Right atrium auricular region (tissue), 2 donors: ENCODE results near the gene CCDC149. TPM values are rescaled to one million over a fixed set of nuclear protein-coding genes. Genes with fewer than 3 reads are reported as not detected.

ENCODE experiments used
- DNase-seq: peaks from one replicate; pipeline ENCODE4 v3.0.0-alpha.2; 2019; ENCODE audit warnings: low spot score
- H3K27ac ChIP-seq, 2 donors: fragments of 200-600 bp; sonication (generic); 1 replicate in 1 of 2; 2 replicates in 1 of 2; pipeline ENCODE4 v1.5.1; 2016 to 2019
- H3K27me3 ChIP-seq, 2 donors: fragments of 200-600 bp; sonication (generic); one replicate each; pipeline versions ENCODE4 v1.5.1 to v1.6.0; 2017 to 2019
- H3K36me3 ChIP-seq: fragments of 200-600 bp; sonication (generic); one replicate; pipeline ENCODE4 v1.5.1; 2016
- H3K4me1 ChIP-seq, 2 donors: fragments of 200-600 bp; sonication (generic); one replicate each; pipeline versions ENCODE4 v1.5.1 to v1.6.0; 2017 to 2019
- H3K4me3 ChIP-seq, 2 donors: fragments of 200-600 bp; sonication (generic); 1 replicate in 1 of 2; 2 replicates in 1 of 2; pipeline ENCODE4 v1.5.1; 2017 to 2019; ENCODE audit warnings: mild to moderate bottlenecking in 1 of 2, moderate library complexity in 1 of 2
- H3K9me3 ChIP-seq, 2 donors: fragments of 200-600 bp; sonication (generic); one replicate each; pipeline ENCODE4 v1.5.1; 2019
- CTCF ChIP-seq, 2 donors: fragments of 200-600 bp; sonication (generic); IDR thresholded peaks; one replicate each; pipeline ENCODE4 v1.5.1; 2019; ENCODE audit warnings: antibody characterized with exemption in 2 of 2
- total RNA-seq, 2 donors: library from RNA; depleted of rRNA; stranded (reverse); fragments of >200 nt; gene quantifications; one replicate each; pipeline ENCODE4 v1.1.0, GENCODE V29; 2016

The CCDC149 gene
- total RNA-seq, 2 donors from 2014 or later = 6.7 to 7.0 TPM

GRCh38 chr4:24887881-24888430 lies 24.9 kb downstream of the CCDC149 start:
- H3K9me3 ChIP-seq = no peaks in the 10 kb centered on the region
- H3K4me3 ChIP-seq = no peak overlapping the region
- no peak overlapping the region for H3K27ac ChIP-seq
- no peak for TF ChIP-seq CTCF (IDR thresholded peaks at IDR 0.05)
- no peaks in the 10 kb centered on the region for H3K36me3 ChIP-seq
- DNase-seq = no peak
- no peaks in the 10 kb centered on the region for H3K27me3 ChIP-seq
- no peaks in the 10 kb centered on the region for H3K4me1 ChIP-seq

- DNase-seq = no peak
- Histone ChIP-seq H3K9me3 (no peaks in the 10 kb centered on the region), H3K27ac (no peak overlapping the region), H3K4me3 (no peak overlapping the region), H3K36me3 (no peaks in the 10 kb centered on the region), H3K4me1 (no peaks in the 10 kb centered on the region), H3K27me3 (no peaks in the 10 kb centered on the region)
- TF ChIP-seq CTCF (IDR thresholded peaks at IDR 0.05) = no peak
These were observed 26.2 kb downstream of the CCDC149 start for GRCh38 chr4:24886596-24886995.

GRCh38 chr4:24885342-24885741 lies 27.5 kb downstream of the CCDC149 start:
- no peak overlapping the region for H3K4me3 ChIP-seq
- no peaks in the 10 kb centered on the region for H3K27me3 ChIP-seq
- DNase-seq = no peak

GRCh38 chr4:24884902-24885301 lies 27.9 kb downstream of the CCDC149 start:
- H3K27me3 ChIP-seq = no peaks in the 10 kb centered on the region
- no peaks in the 10 kb centered on the region for H3K9me3 ChIP-seq
- no peaks in the 10 kb centered on the region for H3K4me1 ChIP-seq
- no peak for DNase-seq
- H3K27ac ChIP-seq = peak overlapping the region in 1 of 2 donors; percentile 2
- TF ChIP-seq CTCF (IDR thresholded peaks at IDR 0.05) = no peak
- H3K36me3 ChIP-seq = no peaks in the 10 kb centered on the region
- H3K4me3 ChIP-seq = no peak overlapping the region

More at GRCh38 chr4:24885342-24885741, 27.5 kb downstream of the CCDC149 start:
- TF ChIP-seq CTCF (IDR thresholded peaks at IDR 0.05) = no peak
- H3K27ac ChIP-seq = no peak overlapping the region
- no peaks in the 10 kb centered on the region for H3K4me1 ChIP-seq
- H3K9me3 ChIP-seq = no peaks in the 10 kb centered on the region
- no peaks in the 10 kb centered on the region for H3K36me3 ChIP-seq

GRCh38 chr4:24881508-24882196 lies 31.2 kb downstream of the CCDC149 start:
- no peak for TF ChIP-seq CTCF (IDR thresholded peaks at IDR 0.05)

More at GRCh38 chr4:24881508-24882196, 31.2 kb downstream of the CCDC149 start:
- H3K27me3 ChIP-seq = no peaks in the 10 kb centered on the region
- DNase-seq = no peak
- no peaks in the 10 kb centered on the region for H3K4me1 ChIP-seq
- no peak overlapping the region for H3K27ac ChIP-seq
- H3K36me3 ChIP-seq = no peaks in the 10 kb centered on the region
- H3K4me3 ChIP-seq = no peak overlapping the region
- H3K9me3 ChIP-seq = no peaks in the 10 kb centered on the region
